ENCODE results near the gene MPC1.

GRCh38 chr6:166336847-166337246 lies 45.9 kb downstream of the MPC1 start:
- TF ChIP-seq CTCF (IDR thresholded peaks at IDR 0.05 in 8 of 11, conservative IDR thresholded peaks at IDR 0.05 in 3 of 11): no peak
- no peak for TF ChIP-seq POLR2A (IDR thresholded peaks at IDR 0.05)
